HEK293 (cell line): Measurements from ENCODE around the gene NUP62.

Experiments used
- CTCF ChIP-seq: fragments of 450-650 bp; formaldehyde crosslinking; IDR thresholded peaks from 2 replicates; pipeline ENCODE4 v1.5.1; 2016; ENCODE audit warnings: missing biosample characterization, missing genetic modification characterization
- ZBTB48 ChIP-seq: fragments of 450-650 bp; formaldehyde crosslinking; IDR thresholded peaks from 2 replicates; pipeline ENCODE4 v1.5.1; 2016; ENCODE audit warnings: missing biosample characterization, missing genetic modification characterization
- ZNF140 ChIP-seq: fragments of 450-650 bp; formaldehyde crosslinking; IDR thresholded peaks from 2 replicates; pipeline ENCODE4 v1.5.1; 2016; ENCODE audit warnings: missing biosample characterization, missing genetic modification characterization
- ZNF146 ChIP-seq: fragments of 450-650 bp; formaldehyde crosslinking; IDR thresholded peaks from 2 replicates; pipeline ENCODE4 v1.5.1; 2016; ENCODE audit warnings: missing biosample characterization, missing genetic modification characterization
- ZNF23 ChIP-seq: fragments of 450-650 bp; formaldehyde crosslinking; IDR thresholded peaks from 2 replicates; pipeline ENCODE4 v1.5.1; 2016; ENCODE audit warnings: missing biosample characterization, missing genetic modification characterization, borderline replicate concordance
- ZNF292 ChIP-seq: fragments of 450-650 bp; formaldehyde crosslinking; IDR thresholded peaks from 2 replicates; pipeline ENCODE4 v1.5.1; 2016; ENCODE audit warnings: low read depth, missing biosample characterization, missing genetic modification characterization, borderline replicate concordance
- ZNF324 ChIP-seq: fragments of 450-650 bp; formaldehyde crosslinking; IDR thresholded peaks from 2 replicates; pipeline ENCODE4 v1.5.1; 2016; ENCODE audit warnings: missing biosample characterization, missing genetic modification characterization
- ZNF37A ChIP-seq: fragments of 450-650 bp; IDR thresholded peaks from 2 replicates; pipeline ENCODE4 v1.5.1; 2018; ENCODE audit warnings: missing biosample characterization, missing genetic modification characterization
- ZNF433 ChIP-seq: fragments of 450-650 bp; formaldehyde crosslinking; IDR thresholded peaks from 2 replicates; pipeline ENCODE4 v1.5.1; 2016; ENCODE audit warnings: missing biosample characterization, missing genetic modification characterization, low read depth
- ZNF692 ChIP-seq: fragments of 450-650 bp; formaldehyde crosslinking; IDR thresholded peaks from 2 replicates; pipeline ENCODE4 v1.5.1; 2016; ENCODE audit warnings: missing biosample characterization, missing genetic modification characterization
- ZNF777 ChIP-seq: fragments of 450-650 bp; formaldehyde crosslinking; IDR thresholded peaks from 2 replicates; pipeline ENCODE4 v1.5.1; 2017; ENCODE audit warnings: missing biosample characterization, missing genetic modification characterization, borderline replicate concordance

- TF ChIP-seq ZNF692 (tag by site-specific recombination) (no peak), CTCF (tag by site-specific recombination) (no peak), ZNF433 (tag by site-specific recombination) (no peak), ZNF292 (no peak), ZNF146 (tag by site-specific recombination) (no peak), ZNF23 (tag by site-specific recombination) (no peak), ZNF140 (tag by site-specific recombination) (no peak), ZBTB48 (no peak), ZNF324 (tag by site-specific recombination) (no peak), ZNF37A (tag by site-specific recombination) (no peak), ZNF777 (tag by site-specific recombination) (no peak)
These were observed 57.8 kb downstream of the NUP62 start for GRCh38 chr19:49871349-49871985.
